ENCODE results near the gene CLEC3B. TPM values are rescaled to one million over a fixed set of nuclear protein-coding genes. Genes with fewer than 3 reads are reported as not detected.

Gene CLEC3B
- polyA plus RNA-seq, 1 experiment = 22.3 TPM

DNA sequence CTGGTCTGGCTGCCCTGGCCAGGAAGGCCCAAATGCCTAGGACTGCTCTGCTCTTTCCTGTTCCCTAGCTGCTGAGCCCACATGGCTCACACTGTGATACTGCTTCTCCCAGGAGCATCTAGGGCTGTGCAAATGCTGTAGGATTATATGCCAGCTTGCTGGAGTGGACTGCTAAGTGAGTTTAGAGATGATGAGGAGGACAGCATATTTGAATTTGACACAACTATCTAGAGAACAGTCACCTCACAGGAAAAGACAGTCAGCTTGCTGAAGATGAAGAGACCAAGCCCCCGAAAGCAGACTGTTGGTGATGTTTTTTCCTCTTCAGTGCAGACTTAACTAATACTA is 39.2 kb downstream of the CLEC3B start:
- TF ChIP-seq CTCF (IDR thresholded peaks at IDR 0.05; ENCODE audit: insufficient read depth, low read depth, low read length) = no peak
- POLR2A ChIA-PET = no interaction called here
- Histone ChIP-seq H3K4me3 (ENCODE audit: low read depth, low read length) (no peak overlapping the region), H3K36me3 (ENCODE audit: control insufficient read depth, insufficient read depth, low read length) (no peaks in the 10 kb centered on the region), H3K27me3 (ENCODE audit: control insufficient read depth, insufficient read depth, low read length) (no peaks in the 10 kb centered on the region)
- CTCF ChIA-PET = interaction anchor here (1.1 kb wide), 1 partner anchor 17 kb away, joined by 4 read pairs; no protein-coding TSS in a partner anchor
- DNase-seq (ENCODE audit: low read depth) = no peak

DNA sequence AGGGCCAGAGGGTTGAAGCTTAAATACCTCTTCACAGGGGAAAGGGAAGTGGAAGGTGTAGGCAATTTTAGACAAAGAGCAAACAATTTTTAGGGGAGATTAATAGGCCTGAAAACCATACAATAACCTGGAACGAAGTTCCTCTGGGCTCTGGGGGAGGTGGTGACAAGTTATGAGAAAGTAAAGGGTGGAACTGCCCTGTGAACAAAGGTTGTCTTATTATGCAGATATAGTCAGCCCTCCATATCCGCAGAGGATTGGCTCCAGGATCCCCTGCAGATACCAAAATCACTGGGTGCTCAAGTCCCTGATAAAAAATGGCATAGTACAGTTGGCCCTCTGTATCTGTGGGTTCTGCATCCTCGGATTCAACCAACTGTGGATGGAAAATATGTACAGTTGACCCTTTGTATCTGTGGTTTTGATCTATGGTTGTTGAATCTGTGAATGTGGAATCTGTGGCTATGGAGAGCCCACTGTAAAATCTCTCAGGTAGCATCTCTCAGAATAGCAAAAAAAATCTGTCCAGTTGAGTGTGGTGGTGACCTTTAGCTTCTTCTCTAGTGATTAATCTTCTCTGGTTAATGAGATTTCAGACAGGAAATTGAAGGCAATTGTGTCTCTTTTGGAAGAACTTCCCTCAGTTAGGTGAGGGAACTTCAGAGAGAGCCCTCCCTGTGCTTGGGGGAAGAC is 40.2 kb downstream of the CLEC3B start:
- ChIA-PET CTCF (interaction anchor here (1.1 kb wide), 1 partner anchor 18 kb away, joined by 4 read pairs; no protein-coding TSS in a partner anchor), POLR2A (no interaction called here)
- DNase-seq (ENCODE audit: low read depth) = no peak
- no peaks in the 10 kb centered on the region for H3K27me3 ChIP-seq (ENCODE audit: control insufficient read depth, insufficient read depth, low read length)
- no peaks in the 10 kb centered on the region for H3K36me3 ChIP-seq (ENCODE audit: control insufficient read depth, insufficient read depth, low read length)
- no peak overlapping the region for H3K4me3 ChIP-seq (ENCODE audit: low read depth, low read length)
- TF ChIP-seq CTCF (IDR thresholded peaks at IDR 0.05; ENCODE audit: insufficient read depth, low read depth, low read length) = no peak

DNA sequence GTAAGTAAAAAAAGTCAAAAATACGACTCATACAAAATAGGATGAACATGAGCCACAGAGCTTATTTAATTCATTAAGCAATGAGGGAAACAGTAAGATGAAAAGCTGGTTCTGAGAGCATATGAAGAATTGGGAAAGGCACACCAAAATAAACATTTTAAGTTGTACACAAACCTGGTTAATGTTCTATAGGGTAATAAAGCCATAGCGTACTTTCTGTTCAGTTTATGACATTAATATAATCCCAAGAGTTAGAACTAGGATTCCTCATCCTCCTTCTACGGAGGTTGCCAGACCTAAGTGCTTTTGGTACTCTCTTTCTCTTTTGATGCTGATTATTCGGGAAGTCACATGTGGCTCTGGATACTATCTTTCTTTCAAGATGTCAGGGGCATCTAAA is 41.4 kb downstream of the CLEC3B start:
- no peaks in the 10 kb centered on the region for H3K36me3 ChIP-seq (ENCODE audit: control insufficient read depth, insufficient read depth, low read length)
- ChIA-PET POLR2A (no interaction called here), CTCF (no interaction called here)
- H3K27me3 ChIP-seq (ENCODE audit: control insufficient read depth, insufficient read depth, low read length) = no peaks in the 10 kb centered on the region
- no peak overlapping the region for H3K4me3 ChIP-seq (ENCODE audit: low read depth, low read length)
- DNase-seq (ENCODE audit: low read depth) = no peak
- no peak for TF ChIP-seq CTCF (IDR thresholded peaks at IDR 0.05; ENCODE audit: insufficient read depth, low read depth, low read length)

DNA sequence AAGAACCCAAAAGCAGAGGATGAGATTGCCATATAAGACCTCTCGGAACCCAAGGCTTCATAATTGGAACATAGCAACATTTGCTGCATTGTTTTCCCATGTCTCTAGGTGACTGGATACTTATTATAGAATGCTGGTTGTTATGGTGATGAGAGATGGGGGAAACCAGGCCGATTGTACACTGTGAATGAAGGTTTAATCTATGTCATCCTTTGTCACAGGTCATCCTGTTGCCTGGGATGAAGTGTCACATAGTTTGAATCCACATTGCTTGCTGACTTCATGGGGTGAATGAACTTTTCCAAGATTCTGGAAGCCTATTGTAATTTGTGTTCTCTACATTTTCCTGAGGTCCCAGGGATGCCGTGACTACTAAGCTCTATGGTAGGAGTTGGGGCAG is 41.8 kb downstream of the CLEC3B start:
- no peak for DNase-seq (ENCODE audit: low read depth)
- Histone ChIP-seq H3K36me3 (ENCODE audit: control insufficient read depth, insufficient read depth, low read length) (no peaks in the 10 kb centered on the region), H3K27me3 (ENCODE audit: control insufficient read depth, insufficient read depth, low read length) (no peaks in the 10 kb centered on the region), H3K4me3 (ENCODE audit: low read depth, low read length) (no peak overlapping the region)
- POLR2A ChIA-PET = no interaction called here
- CTCF ChIA-PET = no interaction called here
- no peak for TF ChIP-seq CTCF (IDR thresholded peaks at IDR 0.05; ENCODE audit: insufficient read depth, low read depth, low read length)

DNA sequence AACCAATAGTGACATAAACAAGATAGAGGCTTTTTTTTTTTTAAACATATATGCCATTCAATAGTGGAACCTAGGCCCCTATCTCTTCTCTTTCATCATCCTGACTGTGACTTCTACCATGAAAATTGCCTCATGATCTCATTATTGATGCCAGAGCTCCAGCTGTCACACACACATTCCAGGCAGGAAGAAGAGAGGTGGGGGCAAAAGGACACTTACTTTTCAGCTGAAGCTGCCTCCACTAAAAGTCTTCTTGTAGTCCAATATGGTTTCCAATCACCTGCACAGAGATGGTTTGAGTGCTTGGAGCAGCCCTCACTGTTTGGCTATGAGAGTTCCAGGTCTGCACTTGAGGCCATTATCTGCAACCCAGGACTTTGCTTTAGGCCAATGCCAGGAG is 45.0 kb downstream of the CLEC3B start:
- POLR2A ChIA-PET = no interaction called here
- Histone ChIP-seq H3K4me3 (ENCODE audit: low read depth, low read length) (no peak overlapping the region), H3K36me3 (ENCODE audit: control insufficient read depth, insufficient read depth, low read length) (no peaks in the 10 kb centered on the region), H3K27me3 (ENCODE audit: control insufficient read depth, insufficient read depth, low read length) (no peaks in the 10 kb centered on the region)
- no peak for TF ChIP-seq CTCF (IDR thresholded peaks at IDR 0.05; ENCODE audit: insufficient read depth, low read depth, low read length)
- CTCF ChIA-PET = interaction anchor here (0.6 to 1.5 kb wide), 2 partner anchors 9 to 10 kb away, joined by 3 read pairs; no protein-coding TSS in a partner anchor
- no peak for DNase-seq (ENCODE audit: low read depth)

Data from BJ (cell line).